Lower leg skin (tissue), 3 donors: ENCODE data around the gene SMIM34.
"Not testable (repeated sequence)": the region's sequence is repeated elsewhere in the genome, so short reads cannot be mapped to it uniquely, and the experiment has no call there.

Source experiments
- POLR2A ChIP-seq, 2 donors: fragments of 450-650 bp; IDR thresholded peaks; one replicate each; pipeline ENCODE4 v1.6.1; 2016 to 2017; ENCODE audit warnings: antibody characterized with exemption in 2 of 2, mild to moderate bottlenecking in 1 of 2, moderate library complexity in 1 of 2
- TF ChIP-seq, protein P1 (sequence below), 3 donors: fragments of 450-650 bp; IDR thresholded peaks; one replicate each; pipeline ENCODE4 v1.5.1; 2016; ENCODE audit warnings: antibody characterized with exemption in 3 of 3, mild to moderate bottlenecking in 3 of 3, moderate library complexity in 2 of 3

- TF ChIP-seq, protein P1, sequence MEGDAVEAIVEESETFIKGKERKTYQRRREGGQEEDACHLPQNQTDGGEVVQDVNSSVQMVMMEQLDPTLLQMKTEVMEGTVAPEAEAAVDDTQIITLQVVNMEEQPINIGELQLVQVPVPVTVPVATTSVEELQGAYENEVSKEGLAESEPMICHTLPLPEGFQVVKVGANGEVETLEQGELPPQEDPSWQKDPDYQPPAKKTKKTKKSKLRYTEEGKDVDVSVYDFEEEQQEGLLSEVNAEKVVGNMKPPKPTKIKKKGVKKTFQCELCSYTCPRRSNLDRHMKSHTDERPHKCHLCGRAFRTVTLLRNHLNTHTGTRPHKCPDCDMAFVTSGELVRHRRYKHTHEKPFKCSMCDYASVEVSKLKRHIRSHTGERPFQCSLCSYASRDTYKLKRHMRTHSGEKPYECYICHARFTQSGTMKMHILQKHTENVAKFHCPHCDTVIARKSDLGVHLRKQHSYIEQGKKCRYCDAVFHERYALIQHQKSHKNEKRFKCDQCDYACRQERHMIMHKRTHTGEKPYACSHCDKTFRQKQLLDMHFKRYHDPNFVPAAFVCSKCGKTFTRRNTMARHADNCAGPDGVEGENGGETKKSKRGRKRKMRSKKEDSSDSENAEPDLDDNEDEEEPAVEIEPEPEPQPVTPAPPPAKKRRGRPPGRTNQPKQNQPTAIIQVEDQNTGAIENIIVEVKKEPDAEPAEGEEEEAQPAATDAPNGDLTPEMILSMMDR (IDR thresholded peaks at IDR 0.05): not testable (repeated sequence)
- not testable (repeated sequence) for TF ChIP-seq POLR2A (IDR thresholded peaks at IDR 0.05)
These were observed 31.9 kb upstream of the SMIM34 start for GRCh38 chr21:34455628-34456027.
